ENCODE results near the gene RBM15.

GRCh38 chr1:110390692-110391245 lies 51.6 kb downstream of the RBM15 start, which contains the start of gene SLC16A4:
- no peak for TF ChIP-seq YY1 (IDR thresholded peaks at IDR 0.05; ENCODE audit: insufficient read depth, insufficient read length)
- TF ChIP-seq ZNF274 (IDR thresholded peaks at IDR 0.05; ENCODE audit: low read depth, low read length) = no peak
- TF ChIP-seq SUZ12 (IDR thresholded peaks at IDR 0.05; ENCODE audit: extremely low read depth, insufficient read depth, insufficient read length) = no peak
